Central memory CD8-positive, alpha-beta T cell (primary cell): ENCODE data around the gene ZNF490.
"Not testable (repeated sequence)": the region's sequence is repeated elsewhere in the genome, so short reads cannot be mapped to it uniquely, and the experiment has no call there.

Experiments
- ATAC-seq: fragments of 150-1000 bp; cut with Tn5 transposase; replicated peaks from 2 replicates; pipeline ENCODE4 v1.10.0; 2022; ENCODE audit warnings: mild to moderate bottlenecking, moderate FRiP score, moderate number of reproducible peaks; ENCODE audit not compliant: poor library complexity, severe bottlenecking; ENCODE audit errors: extremely low read depth
- DNase-seq, 2 donors: peaks; one replicate each; pipeline ENCODE4 v3.0.0; 2021; ENCODE audit warnings: low spot score in 2 of 2
- H3K27ac Mint-ChIP-seq: one replicate; pipeline ENCODE4 v1.8.0; 2022; ENCODE audit warnings: low read depth, mild to moderate bottlenecking, moderate library complexity, mixed read lengths
- H3K27me3 Mint-ChIP-seq: one replicate; pipeline ENCODE4 v1.8.0; 2022; ENCODE audit warnings: mixed read lengths
- H3K36me3 Mint-ChIP-seq: one replicate; pipeline ENCODE4 v1.8.0; 2022; ENCODE audit warnings: mild to moderate bottlenecking, moderate library complexity, mixed read lengths; ENCODE audit not compliant: insufficient read depth
- H3K4me1 Mint-ChIP-seq: one replicate; pipeline ENCODE4 v1.8.0; 2022; ENCODE audit warnings: mixed read lengths
- H3K4me3 Mint-ChIP-seq: one replicate; pipeline ENCODE4 v1.8.0; 2022; ENCODE audit warnings: mild to moderate bottlenecking, moderate library complexity, mixed read lengths
- H3K9me3 Mint-ChIP-seq: one replicate; pipeline ENCODE4 v1.8.0; 2022; ENCODE audit warnings: mixed read lengths

Gene ZNF490

GRCh38 chr19:12606796-12607195 lies 3.8 kb downstream of the ZNF490 start:
- ATAC-seq, result no peak
- no peak for DNase-seq
- Mint-ChIP-seq H3K27ac (no peak overlapping the region), H3K9me3 (no peaks in the 10 kb centered on the region), H3K4me1 (peaks cover 12% of the 10 kb centered on the region), H3K27me3 (no peaks in the 10 kb centered on the region), H3K36me3 (peaks cover 19% of the 10 kb centered on the region), H3K4me3 (no peak overlapping the region)

GRCh38 chr19:12603714-12604113 lies 6.9 kb downstream of the ZNF490 start:
- Mint-ChIP-seq H3K9me3 (no peaks in the 10 kb centered on the region), H3K4me3 (no peak overlapping the region), H3K27ac (no peak overlapping the region), H3K36me3 (peaks cover 22% of the 10 kb centered on the region), H3K4me1 (peaks cover 6% of the 10 kb centered on the region), H3K27me3 (no peaks in the 10 kb centered on the region)
- ATAC-seq (no peak), DNase-seq (no peak)

- H3K27ac Mint-ChIP-seq, result no peak overlapping the region
- DNase-seq, result no peak
- H3K9me3 Mint-ChIP-seq, result no peaks in the 10 kb centered on the region
- no peak for ATAC-seq
- no peaks in the 10 kb centered on the region for H3K27me3 Mint-ChIP-seq
- no peak overlapping the region for H3K4me3 Mint-ChIP-seq
- H3K36me3 Mint-ChIP-seq, result peaks cover 16% of the 10 kb centered on the region
- H3K4me1 Mint-ChIP-seq, result no peaks in the 10 kb centered on the region
Measured at GRCh38 chr19:12597594-12597993, 13.0 kb downstream of the ZNF490 start.

- no peak overlapping the region for H3K27ac Mint-ChIP-seq
- no peaks in the 10 kb centered on the region for H3K4me1 Mint-ChIP-seq
- no peak overlapping the region for H3K4me3 Mint-ChIP-seq
- H3K36me3 Mint-ChIP-seq, result peaks cover 16% of the 10 kb centered on the region
- DNase-seq (no peak), ATAC-seq (no peak)
- H3K27me3 Mint-ChIP-seq, result no peaks in the 10 kb centered on the region
- H3K9me3 Mint-ChIP-seq, result no peaks in the 10 kb centered on the region
Measured at GRCh38 chr19:12596927-12597548, 13.6 kb downstream of the ZNF490 start.

GRCh38 chr19:12596485-12596884 lies 14.1 kb downstream of the ZNF490 start:
- Mint-ChIP-seq H3K27me3 (no peaks in the 10 kb centered on the region), H3K36me3 (peaks cover 15% of the 10 kb centered on the region), H3K4me1 (no peaks in the 10 kb centered on the region), H3K9me3 (no peaks in the 10 kb centered on the region), H3K27ac (no peak overlapping the region), H3K4me3 (no peak overlapping the region)
- ATAC-seq (no peak), DNase-seq (no peak)

- Mint-ChIP-seq H3K36me3 (peaks cover 14% of the 10 kb centered on the region), H3K4me3 (no peak overlapping the region), H3K27ac (no peak overlapping the region), H3K27me3 (no peaks in the 10 kb centered on the region), H3K4me1 (no peaks in the 10 kb centered on the region), H3K9me3 (peaks cover 9% of the 10 kb centered on the region)
- DNase-seq (no peak), ATAC-seq (no peak)
Measured at GRCh38 chr19:12581100-12581499, 29.5 kb downstream of the ZNF490 start.

GRCh38 chr19:12580180-12580694 lies 30.4 kb downstream of the ZNF490 start:
- H3K9me3 Mint-ChIP-seq, result peaks cover 9% of the 10 kb centered on the region
- H3K36me3 Mint-ChIP-seq, result peaks cover 14% of the 10 kb centered on the region
- DNase-seq (no peak), ATAC-seq (no peak)
- no peak overlapping the region for H3K4me3 Mint-ChIP-seq
- H3K27me3 Mint-ChIP-seq, result no peaks in the 10 kb centered on the region
- H3K27ac Mint-ChIP-seq, result no peak overlapping the region
- H3K4me1 Mint-ChIP-seq, result no peaks in the 10 kb centered on the region

GRCh38 chr19:12578641-12579040 lies 32.0 kb downstream of the ZNF490 start:
- Mint-ChIP-seq H3K4me3 (no peak overlapping the region), H3K9me3 (peaks cover 9% of the 10 kb centered on the region), H3K36me3 (peaks cover 14% of the 10 kb centered on the region), H3K4me1 (peaks cover 8% of the 10 kb centered on the region), H3K27me3 (no peaks in the 10 kb centered on the region), H3K27ac (no peak overlapping the region)
- DNase-seq (no peak), ATAC-seq (no peak)

- Mint-ChIP-seq H3K36me3 (no peaks in the 10 kb centered on the region), H3K9me3 (no peaks in the 10 kb centered on the region), H3K4me1 (peaks cover 8% of the 10 kb centered on the region), H3K4me3 (no peak overlapping the region), H3K27me3 (no peaks in the 10 kb centered on the region), H3K27ac (no peak overlapping the region)
- no peak for ATAC-seq
- DNase-seq, result no peak
Measured at GRCh38 chr19:12574036-12574435, 36.6 kb downstream of the ZNF490 start.

GRCh38 chr19:12567951-12568350 lies 42.7 kb downstream of the ZNF490 start:
- DNase-seq, result no peak
- H3K36me3 Mint-ChIP-seq, result peaks cover under 1% of the 10 kb centered on the region
- no peaks in the 10 kb centered on the region for H3K27me3 Mint-ChIP-seq
- H3K4me1 Mint-ChIP-seq, result peaks cover 5% of the 10 kb centered on the region
- no peak overlapping the region for H3K27ac Mint-ChIP-seq
- no peak for ATAC-seq
- H3K9me3 Mint-ChIP-seq, result no peaks in the 10 kb centered on the region
- H3K4me3 Mint-ChIP-seq, result no peak overlapping the region

- H3K4me3 Mint-ChIP-seq, H3K27me3 Mint-ChIP-seq, H3K4me1 Mint-ChIP-seq, DNase-seq, ATAC-seq, H3K9me3 Mint-ChIP-seq, H3K36me3 Mint-ChIP-seq, H3K27ac Mint-ChIP-seq: not testable (repeated sequence)
Measured at GRCh38 chr19:12566380-12566779, 44.2 kb downstream of the ZNF490 start.

- Mint-ChIP-seq H3K27ac (no peak overlapping the region), H3K36me3 (peaks cover 3% of the 10 kb centered on the region), H3K27me3 (no peaks in the 10 kb centered on the region), H3K9me3 (no peaks in the 10 kb centered on the region), H3K4me1 (peaks cover 5% of the 10 kb centered on the region), H3K4me3 (no peak overlapping the region)
- peak; percentile 83 to 97 for DNase-seq
- ATAC-seq, result peak; percentile 77
Measured at GRCh38 chr19:12564016-12564664, 46.5 kb downstream of the ZNF490 start.

GRCh38 chr19:12555456-12555930 lies 55.1 kb downstream of the ZNF490 start:
- H3K27me3 Mint-ChIP-seq, result no peaks in the 10 kb centered on the region
- H3K36me3 Mint-ChIP-seq, result peaks cover 7% of the 10 kb centered on the region
- ATAC-seq (no peak), DNase-seq (no peak)
- no peak overlapping the region for H3K4me3 Mint-ChIP-seq
- H3K4me1 Mint-ChIP-seq, result peaks cover 8% of the 10 kb centered on the region
- no peak overlapping the region for H3K27ac Mint-ChIP-seq
- H3K9me3 Mint-ChIP-seq, result no peaks in the 10 kb centered on the region
